ENCODE data around the gene PCDHGA9. TPM values are rescaled to one million over a fixed set of nuclear protein-coding genes. Genes with fewer than 3 reads are reported as not detected.

PCDHGA9 gene
- total and polyA plus RNA-seq, 2 of the 8 experiments (the other 6 are each of a cell fraction or from before 2014, with no cell fraction given): 0.79 to 1.1 TPM

DNA sequence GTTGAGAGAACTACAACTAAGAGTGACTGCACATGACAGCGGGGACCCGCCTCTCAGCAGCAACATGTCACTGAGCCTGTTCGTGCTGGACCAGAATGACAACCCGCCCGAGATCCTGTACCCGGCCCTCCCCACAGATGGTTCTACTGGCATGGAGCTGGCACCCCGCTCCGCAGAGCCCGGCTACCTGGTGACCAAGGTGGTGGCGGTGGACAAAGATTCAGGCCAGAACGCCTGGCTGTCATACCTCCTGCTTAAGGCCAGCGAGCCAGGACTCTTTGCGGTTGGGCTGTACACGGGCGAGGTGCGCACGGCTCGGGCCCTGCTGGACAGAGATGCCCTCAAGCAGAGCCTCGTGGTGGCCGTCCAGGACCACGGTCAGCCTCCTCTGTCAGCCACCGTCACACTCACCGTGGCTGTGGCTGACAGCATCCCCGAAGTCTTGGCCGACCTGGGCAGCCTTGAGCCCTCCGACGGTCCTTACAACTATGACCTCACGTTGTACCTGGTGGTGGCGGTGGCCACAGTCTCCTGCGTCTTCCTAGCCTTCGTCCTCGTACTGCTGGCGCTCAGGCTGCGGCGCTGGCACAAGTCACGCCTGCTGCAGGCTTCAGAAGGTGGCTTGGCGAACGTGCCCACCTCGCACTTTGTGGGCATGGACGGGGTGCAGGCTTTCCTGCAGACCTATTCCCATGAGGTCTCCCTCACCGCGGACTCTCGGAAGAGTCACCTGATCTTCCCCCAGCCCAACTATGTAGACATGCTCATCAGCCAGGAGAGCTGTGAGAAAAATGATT, 17.9 kb upstream of the PCDHGA9 start:
- H3K4ac ChIP-seq (replicated peaks; ENCODE audit: insufficient read length, low read depth, low read length): no peak overlapping the region
- no peak overlapping the region for H2BK5ac ChIP-seq (ENCODE audit: low read depth, low read length)
- no peak overlapping the region for H2BK20ac ChIP-seq (ENCODE audit: low read length)
- no peaks in the 10 kb centered on the region; a peak in 1 of 7 replicates for H3K27me3 ChIP-seq (replicated peaks in 1 of 4; ENCODE audit: control insufficient read depth in 3 of 4, extremely low read depth in 1 of 4, insufficient read depth in 3 of 4, low read length in 3 of 4)
- H3K56ac ChIP-seq (replicated peaks; ENCODE audit: insufficient read length, low read depth, low read length): no peak overlapping the region
- H2BK12ac ChIP-seq (ENCODE audit: low read depth, low read length): no peak overlapping the region
- FAIRE-seq: no peak
- no peaks in the 10 kb centered on the region for H3K79me1 ChIP-seq (ENCODE audit: low read depth, low read length)
- H3K9me3 ChIP-seq (ENCODE audit: insufficient read depth in 2 of 2, low read depth in 1 of 2, low read length in 1 of 2): peaks cover 37 to 41% of the 10 kb centered on the region in 2 experiments
- peaks cover 0 to 14% (median 0%) of the 10 kb centered on the region in 4 experiments; a peak in 2 of 8 replicates for H3K36me3 ChIP-seq (ENCODE audit: control insufficient read depth in 2 of 4, insufficient read depth in 4 of 4, low read length in 3 of 4)
- H4K20me1 ChIP-seq (replicated peaks in 1 of 2; ENCODE audit: control insufficient read depth in 1 of 2, insufficient read depth in 2 of 2, low read length in 2 of 2): no peaks in the 10 kb centered on the region
- no peak overlapping the region for H3K27ac ChIP-seq (ENCODE audit: low read depth, low read length)
- WGBS, 2 experiments (ENCODE audit: extremely low coverage in 1 of 2, insufficient coverage in 1 of 2, insufficient read length in 1 of 2, insufficient replicate concordance in 2 of 2, low coverage in 1 of 2, low lambda C conversion rate in 2 of 2, missing lambda C conversion rate in 1 of 2): 91% methylated on average over 43 of the region's 43 CpGs; no CpG with 5 or more reads in 1 of the 2 experiments
- no peak overlapping the region for H4K8ac ChIP-seq (ENCODE audit: extremely low read depth, insufficient read depth, low read length)
- TF ChIP-seq SP4 (IDR thresholded peaks at IDR 0.05; ENCODE audit: low read length): no peak
- no peak for TF ChIP-seq EGR1 (IDR thresholded peaks at IDR 0.05; ENCODE audit: borderline replicate concordance, low read depth, low read length)
- no peak for TF ChIP-seq CHD1 (IDR thresholded peaks at IDR 0.05; ENCODE audit: low read depth, low read length)
- no peak for TF ChIP-seq RAD21 (IDR thresholded peaks at IDR 0.05 in 1 of 2, conservative IDR thresholded peaks at IDR 0.05 in 1 of 2; ENCODE audit: low read depth in 2 of 2, low read length in 2 of 2)
- no peak for TF ChIP-seq MAFK (IDR thresholded peaks at IDR 0.05; ENCODE audit: low read depth, low read length)
- POLR2A ChIA-PET (ENCODE audit: partially characterized antibody): no interaction called here
- no peak overlapping the region for H3K18ac ChIP-seq (ENCODE audit: extremely low read depth, low read length)
- CTCF ChIA-PET (ENCODE audit: partially characterized antibody): no interaction called here
- no peak overlapping the region for H4K91ac ChIP-seq (replicated peaks; ENCODE audit: insufficient read length, low read length)
- no peak overlapping the region for H2BK120ac ChIP-seq (replicated peaks; ENCODE audit: low read depth, low read length)
- no peak overlapping the region for H2BK15ac ChIP-seq (ENCODE audit: low read length)
- H3K14ac ChIP-seq (ENCODE audit: insufficient read length): no peak overlapping the region
- H3K4me3 ChIP-seq (ENCODE audit: extremely low read depth in 1 of 4, insufficient read depth in 2 of 4, low read depth in 3 of 4, low read length in 4 of 4): no peak overlapping the region
- no peak for DNase-seq (ENCODE audit: low read depth in 1 of 2, low spot score in 2 of 2)
- no peak overlapping the region for H3K4me2 ChIP-seq (ENCODE audit: insufficient read depth in 1 of 2, low read depth in 2 of 2, low read length in 2 of 2)
- no peak overlapping the region for H4K5ac ChIP-seq (ENCODE audit: insufficient read length, low read depth, low read length)
- H3K4me1 ChIP-seq (replicated peaks in 1 of 4; ENCODE audit: control insufficient read depth in 3 of 4, insufficient read depth in 4 of 4, low read length in 3 of 4): no peaks in the 10 kb centered on the region
- H3K79me2 ChIP-seq (ENCODE audit: control insufficient read depth in 1 of 2, insufficient read depth in 2 of 2, low read length in 2 of 2): no peaks in the 10 kb centered on the region
- no peak overlapping the region for H2AK5ac ChIP-seq (ENCODE audit: low read depth, low read length)
- H3K9ac ChIP-seq (replicated peaks in 1 of 4; ENCODE audit: extremely low read depth in 1 of 4, low read depth in 3 of 4, low read length in 3 of 4): no peak overlapping the region
- H3K23ac ChIP-seq (ENCODE audit: insufficient read length): no peak overlapping the region
- H3K23me2 ChIP-seq (ENCODE audit: low read depth, low read length): no peaks in the 10 kb centered on the region; the same call in 1 of the 2 replicates
- no peak overlapping the region for H2AFZ ChIP-seq (ENCODE audit: low read length)

Data from H1 (cell line).